Activated naive CD4-positive, alpha-beta T cell treated with anti-CD3 and anti-CD28 coated beads, Interleukin-2, amount 50 U/mL, for 72 hours (primary cell): ENCODE results near the gene CTNNA3. TPM values are rescaled to one million over a fixed set of nuclear protein-coding genes. Genes with fewer than 3 reads are reported as not detected.

ENCODE experiments used
- ATAC-seq, 2 donors: fragments of 150-1000 bp; cut with Tn5 transposase; 2 replicates each; pipeline ENCODE4 v1.10.0; 2021; ENCODE audit warnings: mild to moderate bottlenecking in 2 of 2, moderate library complexity in 2 of 2
- DNase-seq, 2 donors: peaks; one replicate each; pipeline ENCODE4 v3.0.0; 2021 to 2022; ENCODE audit warnings: low spot score in 2 of 2
- H3K27ac Mint-ChIP-seq, 2 donors: one replicate each; pipeline ENCODE4 v1.8.0; 2022; ENCODE audit warnings: mild to moderate bottlenecking in 2 of 2, mixed read lengths in 2 of 2
- H3K36me3 Mint-ChIP-seq, 2 donors: one replicate each; pipeline ENCODE4 v1.8.0; 2022; ENCODE audit warnings: mixed read lengths in 2 of 2
- H3K9me3 Mint-ChIP-seq, 2 donors: one replicate each; pipeline ENCODE4 v1.8.0; 2022; ENCODE audit warnings: mixed read lengths in 2 of 2
- total RNA-seq, 2 donors: library from RNA; stranded (reverse); gene quantifications; one replicate each; pipeline ENCODE4 v1.2.3, GENCODE V29; 2022

The CTNNA3 gene
- total RNA-seq, 2 donors from 2014 or later: 0.30 to 0.39 TPM

- Mint-ChIP-seq H3K27ac (no peak overlapping the region), H3K9me3 (peaks cover 5% of the 10 kb centered on the region in 2 donors), H3K36me3 (no peaks in the 10 kb centered on the region)
- DNase-seq: no peak
- no peak for ATAC-seq
Measured at GRCh38 chr10:66919248-66919647, 776.7 kb downstream of the CTNNA3 start.

- no peak overlapping the region for H3K27ac Mint-ChIP-seq
- peaks cover 5% of the 10 kb centered on the region in 2 donors for H3K9me3 Mint-ChIP-seq
- no peaks in the 10 kb centered on the region for H3K36me3 Mint-ChIP-seq
- DNase-seq: no peak
- ATAC-seq: no peak
Measured at GRCh38 chr10:66917104-66917503, 778.9 kb downstream of the CTNNA3 start.

DNA sequence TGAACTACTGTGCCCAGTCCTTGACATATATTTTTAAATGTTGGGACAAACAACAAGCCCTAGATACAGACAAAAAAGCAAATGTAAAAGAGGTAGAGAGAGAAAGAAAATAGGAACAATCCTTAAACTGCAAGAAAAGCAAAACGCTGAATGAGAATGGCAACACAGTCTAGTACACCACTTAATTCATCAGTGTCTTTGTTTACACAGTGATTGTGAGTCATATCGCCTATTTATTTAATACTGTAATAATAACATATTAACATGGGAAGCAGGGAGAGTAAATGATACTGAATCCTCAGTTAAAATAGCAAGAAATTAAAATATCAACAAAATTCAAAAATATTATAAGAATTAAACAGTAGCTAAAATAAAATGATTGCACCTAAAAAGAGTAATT, 780.0 kb downstream of the CTNNA3 start:
- DNase-seq: no peak
- H3K9me3 Mint-ChIP-seq: no peaks in the 10 kb centered on the region
- ATAC-seq: no peak
- no peak overlapping the region for H3K27ac Mint-ChIP-seq
- no peaks in the 10 kb centered on the region for H3K36me3 Mint-ChIP-seq

GRCh38 chr10:66910671-66911070, 785.3 kb downstream of the CTNNA3 start:
- Mint-ChIP-seq H3K36me3 (no peaks in the 10 kb centered on the region), H3K27ac (no peak overlapping the region), H3K9me3 (no peaks in the 10 kb centered on the region)
- no peak for ATAC-seq
- DNase-seq: no peak

DNA sequence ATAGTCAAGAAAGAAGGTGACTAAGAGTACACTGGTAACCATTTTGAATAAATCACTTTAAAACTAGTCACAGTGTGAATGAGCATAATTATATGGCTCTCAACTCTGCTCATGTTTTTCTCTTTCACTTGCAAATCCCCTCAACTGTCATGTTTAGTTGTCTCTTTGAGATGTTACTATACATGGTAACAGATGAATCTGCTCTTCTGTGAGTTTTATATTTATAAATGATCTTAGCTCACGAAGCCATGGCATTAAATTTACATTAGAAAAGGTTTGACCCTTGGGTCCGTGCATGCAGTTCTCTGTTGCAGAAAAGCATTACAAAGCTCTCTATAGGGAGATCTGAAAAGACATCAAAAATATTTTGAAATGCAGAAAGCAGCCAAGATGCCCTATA, 803.1 kb downstream of the CTNNA3 start:
- no peaks in the 10 kb centered on the region for H3K36me3 Mint-ChIP-seq
- no peak overlapping the region for H3K27ac Mint-ChIP-seq
- DNase-seq (no peak), ATAC-seq (no peak)
- peaks cover 9 to 13% of the 10 kb centered on the region in 2 donors for H3K9me3 Mint-ChIP-seq

DNA sequence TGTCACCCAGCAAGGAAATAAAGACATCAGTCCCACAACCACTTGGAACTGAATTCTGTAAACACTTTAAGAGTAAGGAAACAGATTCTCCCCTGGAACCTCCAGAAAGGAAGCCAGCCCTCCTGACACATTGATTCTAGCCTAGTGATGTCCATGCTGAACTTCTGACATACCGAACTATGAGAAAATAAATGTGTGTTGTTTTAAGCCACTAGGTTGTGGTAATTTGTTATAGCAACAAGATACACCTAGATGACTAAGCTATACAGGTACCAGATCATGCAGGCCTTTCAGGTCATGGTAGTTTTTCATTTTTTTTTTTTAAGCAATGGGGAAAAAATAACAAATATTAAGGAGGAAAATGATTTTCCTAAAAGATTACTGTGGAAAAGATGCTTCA, 807.8 kb downstream of the CTNNA3 start:
- no peak for DNase-seq
- H3K36me3 Mint-ChIP-seq: no peaks in the 10 kb centered on the region
- peaks cover 12 to 17% of the 10 kb centered on the region in 2 donors for H3K9me3 Mint-ChIP-seq
- ATAC-seq: no peak
- H3K27ac Mint-ChIP-seq: no peak overlapping the region

- ATAC-seq: no peak
- Mint-ChIP-seq H3K36me3 (no peaks in the 10 kb centered on the region), H3K27ac (no peak overlapping the region), H3K9me3 (peaks cover 12 to 17% of the 10 kb centered on the region in 2 donors)
- no peak for DNase-seq
Measured at GRCh38 chr10:66886848-66887247, 809.1 kb downstream of the CTNNA3 start.

DNA sequence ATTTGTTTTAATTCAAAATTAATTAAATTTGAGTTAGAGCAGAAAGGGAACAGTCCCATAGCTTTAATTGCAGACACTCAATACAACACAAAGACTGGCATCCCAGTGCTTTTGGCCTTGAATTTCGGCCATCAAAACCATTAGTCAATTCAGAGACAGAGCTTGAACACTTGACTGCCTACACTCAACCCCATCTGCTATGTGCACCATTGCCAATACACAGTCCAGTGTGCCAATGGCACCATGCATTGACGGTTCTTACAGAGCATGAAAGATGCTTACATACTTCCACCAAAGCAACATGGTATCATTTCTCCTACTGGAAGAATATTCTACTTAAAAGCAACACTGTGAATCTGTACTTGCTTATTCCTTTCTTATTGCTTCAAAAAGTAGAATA, 813.7 kb downstream of the CTNNA3 start:
- ATAC-seq (no peak), DNase-seq (no peak)
- Mint-ChIP-seq H3K9me3 (peaks cover 3 to 9% of the 10 kb centered on the region in 2 donors), H3K36me3 (no peaks in the 10 kb centered on the region), H3K27ac (no peak overlapping the region)

DNA sequence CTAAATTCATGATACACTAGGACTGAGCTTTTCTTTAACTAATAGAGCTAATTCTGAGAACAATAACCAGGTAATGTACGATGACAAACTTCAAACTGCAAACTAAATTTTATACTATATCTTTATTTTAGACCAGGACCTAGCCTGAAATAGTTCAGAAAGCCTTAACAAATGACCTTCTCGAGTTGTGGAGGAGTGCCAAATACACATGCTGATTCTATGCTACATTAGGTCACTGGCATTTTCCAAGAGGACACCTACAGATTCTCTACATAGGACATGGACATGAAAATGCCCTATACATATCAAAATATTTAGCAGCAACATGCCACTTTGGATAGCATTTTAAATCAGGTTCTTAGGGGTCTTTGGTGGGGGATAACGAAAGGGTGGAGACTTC, 814.2 kb downstream of the CTNNA3 start:
- Mint-ChIP-seq H3K27ac (no peak overlapping the region), H3K9me3 (peaks cover 3 to 9% of the 10 kb centered on the region in 2 donors), H3K36me3 (no peaks in the 10 kb centered on the region)
- ATAC-seq (no peak), DNase-seq (no peak)

GRCh38 chr10:66880826-66881225, 815.2 kb downstream of the CTNNA3 start:
- no peak overlapping the region for H3K27ac Mint-ChIP-seq
- H3K36me3 Mint-ChIP-seq: no peaks in the 10 kb centered on the region
- ATAC-seq (no peak), DNase-seq (no peak)
- H3K9me3 Mint-ChIP-seq: peaks cover 3 to 4% of the 10 kb centered on the region in 2 donors

DNA sequence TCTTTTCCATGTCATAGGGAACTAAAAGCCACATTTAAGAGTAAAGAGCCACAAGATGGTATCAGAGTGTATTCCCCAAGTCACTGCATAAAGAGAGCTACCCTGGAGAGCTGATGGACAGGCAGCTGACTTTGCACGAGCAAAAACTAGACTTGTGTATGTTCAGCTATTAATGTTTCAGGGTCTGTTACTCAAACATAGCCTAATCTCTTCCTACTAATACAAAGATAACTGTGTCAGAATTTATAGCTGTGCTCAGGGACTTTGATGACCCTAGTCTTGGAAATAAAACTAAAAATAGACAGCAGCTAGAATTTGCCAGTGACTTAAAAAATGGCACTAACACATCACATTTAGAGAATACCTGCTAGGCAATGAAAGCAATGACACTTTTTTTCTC, 815.7 kb downstream of the CTNNA3 start:
- ATAC-seq: no peak
- DNase-seq: no peak
- H3K36me3 Mint-ChIP-seq: no peaks in the 10 kb centered on the region
- peaks cover 3 to 4% of the 10 kb centered on the region in 2 donors for H3K9me3 Mint-ChIP-seq
- no peak overlapping the region for H3K27ac Mint-ChIP-seq

GRCh38 chr10:66877361-66877760, 818.6 kb downstream of the CTNNA3 start:
- ATAC-seq (no peak), DNase-seq (no peak)
- no peak overlapping the region for H3K27ac Mint-ChIP-seq
- no peaks in the 10 kb centered on the region for H3K9me3 Mint-ChIP-seq
- H3K36me3 Mint-ChIP-seq: no peaks in the 10 kb centered on the region

DNA sequence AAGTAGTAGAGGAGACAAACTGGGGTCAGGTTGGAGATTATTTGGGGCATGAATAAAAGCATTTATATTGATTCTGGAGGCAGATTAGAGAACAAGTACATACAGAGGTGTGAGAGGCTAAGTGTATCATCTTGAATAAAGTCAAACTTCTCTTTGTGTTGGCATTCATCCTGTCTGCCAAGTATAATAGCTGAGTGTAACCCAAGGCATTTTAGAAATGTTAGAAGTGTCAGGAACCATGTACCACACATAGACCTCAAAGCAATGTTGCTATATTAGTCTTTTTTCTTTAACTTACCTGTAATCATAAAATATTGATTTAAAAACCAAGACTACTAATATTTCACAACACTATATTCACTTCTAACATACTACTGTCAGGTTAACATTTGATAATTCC, 826.4 kb downstream of the CTNNA3 start:
- no peak for ATAC-seq
- H3K36me3 Mint-ChIP-seq: no peaks in the 10 kb centered on the region
- no peak overlapping the region for H3K27ac Mint-ChIP-seq
- H3K9me3 Mint-ChIP-seq: no peaks in the 10 kb centered on the region
- no peak for DNase-seq

- ATAC-seq (no peak), DNase-seq (no peak)
- Mint-ChIP-seq H3K27ac (no peak overlapping the region), H3K9me3 (peaks cover 5 to 9% of the 10 kb centered on the region in 2 donors), H3K36me3 (no peaks in the 10 kb centered on the region)
Measured at GRCh38 chr10:66862687-66863258, 833.2 kb downstream of the CTNNA3 start.

DNA sequence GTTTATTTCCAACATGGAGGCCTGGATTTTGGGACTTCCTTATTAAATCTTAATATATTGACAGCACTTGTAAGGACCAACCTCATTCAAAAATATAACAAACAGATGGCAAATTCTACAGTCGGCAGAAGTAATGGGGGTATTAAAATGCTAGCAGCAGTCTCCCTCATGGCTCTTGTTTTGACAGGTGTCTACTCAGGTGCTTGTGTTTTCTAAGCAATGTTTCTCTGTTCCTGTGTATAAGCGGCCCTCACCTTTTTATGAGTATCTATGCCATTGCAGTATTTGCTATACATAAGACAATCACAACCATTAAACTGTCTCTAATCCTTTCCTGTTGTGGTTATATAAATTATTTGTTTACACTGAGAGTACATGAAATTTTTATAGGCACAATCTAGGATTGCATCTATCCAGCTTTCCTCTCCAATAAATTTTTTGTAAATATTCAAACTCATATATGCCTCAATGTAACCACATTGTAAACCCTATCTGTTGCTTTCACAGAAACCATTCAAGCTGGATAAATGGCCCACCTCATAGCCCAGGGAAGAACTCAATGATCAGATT, 835.5 kb downstream of the CTNNA3 start:
- no peak for ATAC-seq
- no peak overlapping the region for H3K27ac Mint-ChIP-seq
- H3K9me3 Mint-ChIP-seq: peaks cover 5 to 12% of the 10 kb centered on the region in 2 donors
- no peak for DNase-seq
- H3K36me3 Mint-ChIP-seq: no peaks in the 10 kb centered on the region

- H3K36me3 Mint-ChIP-seq: no peaks in the 10 kb centered on the region
- no peak overlapping the region for H3K27ac Mint-ChIP-seq
- H3K9me3 Mint-ChIP-seq: peaks cover 6% of the 10 kb centered on the region in 2 donors
- DNase-seq (no peak), ATAC-seq (no peak)
Measured at GRCh38 chr10:66852811-66853210, 843.2 kb downstream of the CTNNA3 start.

GRCh38 chr10:66848856-66849255, 847.1 kb downstream of the CTNNA3 start:
- no peak for ATAC-seq
- no peaks in the 10 kb centered on the region for H3K36me3 Mint-ChIP-seq
- no peak for DNase-seq
- no peak overlapping the region for H3K27ac Mint-ChIP-seq
- peaks cover 3 to 6% of the 10 kb centered on the region in 2 donors for H3K9me3 Mint-ChIP-seq

DNA sequence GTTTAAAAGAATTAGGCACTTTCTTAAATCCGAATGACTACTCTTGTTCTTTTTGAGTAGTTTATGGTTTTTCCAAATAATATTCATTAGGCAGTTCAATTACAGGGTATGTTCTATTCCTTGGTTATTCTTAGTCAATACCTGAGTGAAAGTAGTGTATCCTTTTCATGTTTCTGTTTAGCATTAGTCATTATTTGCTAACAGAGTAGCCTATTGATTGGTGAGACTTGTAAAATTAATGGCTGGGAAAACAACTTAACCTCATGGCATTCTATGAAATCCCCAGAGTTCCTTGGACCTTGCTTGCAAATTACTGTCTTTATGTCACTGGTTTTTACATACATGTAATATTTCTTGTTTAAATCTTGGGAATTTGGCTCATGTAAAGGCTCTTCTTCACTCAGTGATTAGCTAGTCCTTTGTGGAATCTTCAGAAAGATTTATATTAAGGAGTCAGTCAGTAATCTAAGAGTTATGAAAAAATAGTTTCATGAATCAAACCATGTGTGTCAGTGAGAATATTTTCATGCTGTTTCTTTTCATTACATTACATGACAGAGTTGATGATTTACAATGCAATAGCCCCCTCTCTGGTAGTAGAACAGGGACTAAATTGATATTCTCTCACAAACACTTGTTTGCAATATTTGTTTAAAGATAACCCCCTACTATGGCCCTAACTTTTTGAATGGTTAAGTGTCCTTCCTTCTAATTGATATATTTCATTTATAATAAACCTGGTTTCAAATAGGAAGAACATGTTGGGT, 851.6 kb downstream of the CTNNA3 start:
- no peak for ATAC-seq
- Mint-ChIP-seq H3K27ac (no peak overlapping the region), H3K36me3 (no peaks in the 10 kb centered on the region), H3K9me3 (peaks cover 0 to 3% of the 10 kb centered on the region in 2 donors)
- DNase-seq: no peak
